Dedifferentiated amniotic fluid mesenchymal stem cell (primary cell): ENCODE data around the gene GIGYF1.

Experiments used
- DNase-seq: peaks from one replicate; pipeline ENCODE4 v3.0.0-alpha.2; 2016; ENCODE audit errors: extremely low spot score

The GIGYF1 gene

DNA sequence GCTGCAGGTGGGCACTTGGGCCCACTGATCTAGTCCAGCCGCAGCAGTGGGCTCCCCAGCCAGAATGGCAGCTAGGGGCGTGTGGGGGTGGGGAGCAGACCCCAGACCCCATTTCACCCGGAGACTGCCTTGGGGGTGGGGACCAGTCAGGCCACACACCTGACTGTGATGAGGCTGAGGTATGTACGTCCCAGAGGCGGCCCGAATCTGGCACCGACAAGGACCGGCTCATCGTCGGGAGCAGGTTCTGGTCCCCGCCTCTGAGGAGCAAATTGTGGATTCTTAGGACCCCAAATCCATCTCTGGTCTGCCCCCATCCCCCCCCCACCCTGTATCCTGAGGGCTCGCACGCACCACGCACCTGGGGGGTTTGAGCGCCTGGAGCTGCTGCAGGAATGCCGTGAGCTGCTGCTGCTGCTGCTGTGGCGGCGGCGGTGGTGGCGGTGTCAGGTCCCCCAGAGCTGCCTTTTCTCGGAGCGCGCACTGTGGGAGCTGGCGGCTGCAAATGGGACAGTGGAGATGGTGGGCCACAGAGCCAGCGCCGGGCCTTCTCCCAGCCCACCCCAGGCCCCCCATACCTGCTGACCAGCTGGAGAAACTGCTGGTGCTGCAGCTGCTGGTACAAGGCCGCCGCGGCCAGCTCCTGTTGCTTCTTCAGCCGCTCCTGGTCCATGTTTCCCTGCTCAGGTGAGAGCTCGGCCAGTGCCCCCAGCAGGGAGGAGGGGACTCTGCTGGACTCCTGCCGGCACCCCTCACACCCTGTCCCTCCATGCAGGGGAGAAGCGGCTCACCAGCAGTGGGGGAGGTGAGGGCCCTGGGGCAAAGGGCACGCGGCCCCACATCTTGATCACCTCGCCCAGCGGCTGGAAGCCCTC is 10.2 kb downstream of the GIGYF1 start:
- DNase-seq, result no peak

- no peak for DNase-seq
Measured at GRCh38 chr7:100682991-100683658, 10.9 kb downstream of the GIGYF1 start.

- DNase-seq, result no peak
Measured at GRCh38 chr7:100682228-100682741, 11.8 kb downstream of the GIGYF1 start.

- no peak for DNase-seq
Measured at GRCh38 chr7:100681491-100682227, 12.4 kb downstream of the GIGYF1 start.

DNA sequence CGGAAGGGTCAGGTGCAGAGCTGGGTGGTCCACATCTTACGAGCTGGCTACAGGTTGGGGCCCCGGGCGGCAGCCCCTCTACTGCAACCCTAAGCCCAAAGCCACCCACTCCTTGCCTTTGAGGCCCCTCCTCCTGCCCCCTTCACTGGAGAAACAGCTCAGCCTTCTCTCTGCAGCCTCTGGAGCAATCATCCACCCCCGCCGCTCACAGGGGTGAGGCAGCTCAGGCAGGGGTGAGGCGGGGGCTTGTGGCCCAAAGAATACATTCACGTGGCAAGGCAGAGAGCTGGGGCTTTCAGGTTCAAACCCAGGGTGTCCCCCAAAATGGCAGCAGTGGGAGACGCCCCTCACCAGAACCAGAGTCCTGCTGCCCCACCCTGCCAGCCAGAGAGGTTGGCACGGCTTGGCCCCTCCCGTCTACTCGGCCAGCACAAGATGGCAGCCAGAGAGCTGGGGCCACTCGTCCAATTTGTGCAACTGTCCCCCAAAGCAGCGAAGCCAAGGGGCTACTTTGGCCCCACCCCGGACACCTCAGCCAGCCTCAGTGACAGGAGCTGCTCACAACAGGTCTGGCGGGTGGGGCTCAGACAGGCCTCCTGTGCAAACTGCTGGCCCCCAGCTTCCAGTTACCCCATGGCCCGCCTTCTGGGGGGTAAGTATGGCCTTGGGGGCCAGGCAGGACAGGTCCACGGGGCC is 13.3 kb downstream of the GIGYF1 start:
- no peak for DNase-seq

- no peak for DNase-seq
Measured at GRCh38 chr7:100679927-100680575, 14.0 kb downstream of the GIGYF1 start.

DNA sequence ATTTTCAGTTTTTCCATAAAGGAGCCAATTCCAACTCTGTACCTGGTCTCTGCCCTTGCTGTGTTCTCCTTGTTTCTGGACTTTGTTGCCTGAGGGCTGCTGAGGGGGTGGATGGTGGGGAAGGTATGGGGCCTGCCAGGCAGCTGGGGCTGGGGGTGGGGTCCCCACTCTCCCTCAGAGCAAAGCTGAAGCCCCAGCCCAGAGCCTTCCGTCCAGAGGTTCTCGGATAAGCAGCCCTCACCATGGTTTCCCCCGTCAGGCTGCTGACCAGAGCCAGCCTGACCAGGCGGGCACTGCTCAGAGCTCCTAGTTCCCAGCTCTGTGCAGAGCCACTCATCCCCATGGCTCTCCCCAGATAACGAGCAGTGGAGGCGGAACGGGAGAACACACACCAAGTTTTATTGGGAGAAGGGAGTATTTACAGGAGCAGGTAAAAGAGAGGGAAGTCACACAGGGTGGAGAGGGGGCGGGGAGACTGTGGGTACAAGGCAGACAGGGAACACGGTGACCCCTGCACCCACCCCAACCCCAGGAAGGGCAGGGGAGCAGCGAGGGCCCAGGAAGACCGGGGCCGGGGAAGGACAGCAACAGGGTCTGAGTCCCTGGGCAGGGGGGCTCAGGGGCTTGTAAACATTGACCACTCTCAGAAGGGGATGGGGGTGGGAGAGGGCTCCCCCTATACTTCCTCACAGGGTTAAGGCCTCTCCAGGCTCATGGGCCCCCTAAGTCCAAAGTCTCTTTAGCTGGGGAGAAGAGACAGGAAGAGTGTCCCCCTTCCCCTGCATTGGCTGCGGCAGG is 14.7 kb downstream of the GIGYF1 start:
- no peak for DNase-seq

DNA sequence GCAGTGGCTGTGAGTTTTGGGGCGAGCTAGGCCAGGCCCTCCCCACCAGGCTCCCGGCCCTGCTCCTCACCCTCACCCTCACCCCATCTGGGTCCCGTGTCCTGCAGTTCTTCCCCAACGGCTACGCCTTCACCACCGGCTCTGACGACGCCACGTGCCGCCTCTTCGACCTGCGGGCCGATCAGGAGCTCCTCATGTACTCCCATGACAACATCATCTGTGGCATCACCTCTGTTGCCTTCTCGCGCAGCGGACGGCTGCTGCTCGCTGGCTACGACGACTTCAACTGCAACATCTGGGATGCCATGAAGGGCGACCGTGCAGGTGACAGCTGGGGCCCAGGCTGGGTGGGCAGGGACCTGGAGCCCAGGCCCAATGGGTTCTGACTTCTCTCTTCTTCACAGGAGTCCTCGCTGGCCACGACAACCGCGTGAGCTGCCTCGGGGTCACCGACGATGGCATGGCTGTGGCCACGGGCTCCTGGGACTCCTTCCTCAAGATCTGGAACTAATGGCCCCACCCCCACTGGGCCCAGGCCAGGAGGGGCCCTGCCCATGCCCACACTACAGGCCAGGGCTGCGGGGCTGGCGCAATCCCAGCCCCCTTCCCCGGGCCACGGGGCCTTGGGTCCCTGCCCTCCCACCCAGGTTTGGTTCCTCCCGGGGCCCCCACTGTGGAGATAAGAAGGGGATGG is 15.6 kb downstream of the GIGYF1 start:
- no peak for DNase-seq

DNA sequence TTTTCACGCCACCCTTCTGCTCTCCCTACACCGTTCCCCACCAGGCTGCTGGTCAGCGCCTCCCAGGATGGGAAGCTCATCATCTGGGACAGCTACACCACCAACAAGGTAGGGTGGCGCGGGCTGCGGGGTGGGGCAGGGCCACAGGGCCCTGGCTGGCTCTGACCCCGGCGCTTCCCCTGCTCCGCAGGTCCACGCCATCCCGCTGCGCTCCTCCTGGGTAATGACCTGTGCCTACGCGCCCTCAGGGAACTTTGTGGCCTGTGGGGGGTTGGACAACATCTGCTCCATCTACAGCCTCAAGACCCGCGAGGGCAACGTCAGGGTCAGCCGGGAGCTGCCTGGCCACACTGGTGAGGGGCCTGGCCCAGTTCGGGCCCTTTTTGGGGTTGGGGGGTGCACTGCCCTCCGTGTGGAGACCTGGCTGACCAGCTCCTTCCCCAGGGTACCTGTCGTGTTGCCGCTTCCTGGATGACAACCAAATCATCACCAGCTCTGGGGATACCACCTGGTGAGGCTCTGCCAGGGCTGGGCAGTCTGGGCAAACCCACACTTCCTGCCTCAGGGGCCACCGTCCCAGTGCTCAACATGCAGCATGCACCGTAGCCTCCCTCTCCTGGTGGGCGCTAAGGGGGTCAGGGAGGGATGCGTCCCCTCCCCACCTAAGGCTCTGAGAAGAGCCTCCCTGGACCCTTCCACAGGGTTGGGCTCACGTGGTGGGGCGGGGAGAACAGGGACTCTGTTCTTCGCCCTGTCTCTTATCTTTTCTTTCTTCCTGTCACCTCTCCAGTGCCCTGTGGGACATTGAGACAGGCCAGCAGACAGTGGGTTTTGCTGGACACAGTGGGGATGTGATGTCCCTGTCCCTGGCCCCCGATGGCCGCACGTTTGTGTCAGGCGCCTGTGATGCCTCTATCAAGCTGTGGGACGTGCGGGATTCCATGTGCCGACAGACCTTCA is 16.5 kb downstream of the GIGYF1 start:
- no peak for DNase-seq

DNA sequence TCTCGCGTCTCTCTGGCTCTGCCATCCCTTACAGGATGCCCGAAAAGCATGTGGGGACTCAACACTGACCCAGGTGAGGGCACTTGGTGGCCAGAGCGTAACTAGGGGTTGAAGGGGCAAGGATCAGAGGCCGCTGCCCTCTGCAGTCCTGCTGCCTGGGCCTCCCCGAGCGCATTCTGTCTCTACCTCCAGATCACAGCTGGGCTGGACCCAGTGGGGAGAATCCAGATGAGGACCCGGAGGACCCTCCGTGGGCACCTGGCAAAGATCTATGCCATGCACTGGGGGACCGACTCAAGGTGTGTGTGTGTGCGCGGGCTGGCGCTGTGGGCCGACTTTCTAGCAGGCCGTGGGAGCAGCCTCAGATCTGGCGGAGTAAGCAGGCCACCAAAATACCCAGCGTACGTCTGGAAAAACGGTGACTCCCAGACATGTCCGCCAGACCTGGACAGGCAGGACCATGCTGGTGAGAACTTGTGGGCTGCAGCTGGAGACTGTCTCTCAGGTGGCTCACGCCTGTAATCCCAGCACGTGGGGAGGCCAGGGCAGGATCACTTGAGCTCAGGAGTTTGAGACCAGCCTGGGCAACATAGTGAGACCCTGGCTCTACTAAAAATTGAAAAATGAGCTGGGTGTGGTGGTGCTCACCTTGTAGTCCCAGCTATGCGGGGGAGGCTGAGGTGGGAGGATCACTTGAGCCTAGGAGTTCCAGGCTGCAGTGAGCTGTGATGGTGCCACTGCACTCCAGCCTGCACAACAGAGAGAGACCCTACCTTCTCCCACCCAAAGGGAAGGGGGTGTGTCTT is 17.3 kb downstream of the GIGYF1 start:
- DNase-seq, result no peak

- DNase-seq, result no peak
Measured at GRCh38 chr7:100675581-100676350, 18.3 kb downstream of the GIGYF1 start.

DNA sequence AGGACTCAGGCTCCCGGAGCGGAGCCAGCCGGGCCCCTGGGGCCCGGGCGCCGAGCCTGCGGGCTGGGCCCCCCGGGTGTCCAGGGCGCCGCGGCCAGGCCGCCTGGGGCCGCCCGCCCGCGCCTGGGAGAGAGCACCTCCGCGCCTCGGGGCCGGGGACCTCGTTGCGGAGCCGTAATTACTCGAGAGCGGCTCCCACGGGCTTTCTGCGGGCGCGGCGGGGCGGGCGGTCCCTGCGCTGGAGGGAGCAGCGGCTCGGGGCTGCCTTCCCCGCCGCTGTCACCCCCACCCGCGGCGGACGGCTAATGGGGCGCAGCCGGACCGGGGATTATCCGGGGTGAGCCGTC is 19.0 kb downstream of the GIGYF1 start:
- no peak for DNase-seq

GRCh38 chr7:100674411-100675104 is 19.5 kb downstream of the GIGYF1 start:
- no peak for DNase-seq

- no peak for DNase-seq
Measured at GRCh38 chr7:100673942-100674410, 20.1 kb downstream of the GIGYF1 start.

- peak; percentile 97 for DNase-seq
Measured at GRCh38 chr7:100673302-100673941, 20.6 kb downstream of the GIGYF1 start, which contains the start of gene GNB2. Gene GNB2 (plus strand): TSS chr7:100673740. CDS start chr7:100676266, 2,526 bp downstream.
